ENCODE measurements around the gene MIS18BP1.
"Not testable (repeated sequence)": the region's sequence is repeated elsewhere in the genome, so short reads cannot be mapped to it uniquely, and the experiment has no call there.

MIS18BP1 gene

GRCh38 chr14:45253070-45253753 is at the start of gene MIS18BP1:
TSS of gene MIS18BP1 (minus strand) at chr14:45253202. CDS start at chr14:45247286, 5,916 bp downstream.
- peak within 1 kb of the TSS; percentile 88 for H3K4me3 ChIP-seq (ENCODE audit: low read depth, low read length)
- DNase-seq (ENCODE audit: low read depth), result peak; percentile 87

- H3K4me3 ChIP-seq (ENCODE audit: low read depth, low read length), result no peak overlapping the region
- DNase-seq (ENCODE audit: low read depth), result no peak
Observed at GRCh38 chr14:45298423-45299117, 45.6 kb upstream of the MIS18BP1 start.

GRCh38 chr14:45294796-45295195 is 41.8 kb upstream of the MIS18BP1 start:
- DNase-seq (ENCODE audit: low read depth); H3K4me3 ChIP-seq (ENCODE audit: low read depth, low read length): not testable (repeated sequence)

GRCh38 chr14:45290547-45290946 is 37.5 kb upstream of the MIS18BP1 start:
- DNase-seq (ENCODE audit: low read depth), result no peak

GRCh38 chr14:45287610-45288009 is 34.6 kb upstream of the MIS18BP1 start:
- no peak for DNase-seq (ENCODE audit: low read depth)
- H3K4me3 ChIP-seq (ENCODE audit: low read depth, low read length), result no peak overlapping the region

More at GRCh38 chr14:45290547-45290946, 37.5 kb upstream of the MIS18BP1 start:
- no peak overlapping the region for H3K4me3 ChIP-seq (ENCODE audit: low read depth, low read length)

GRCh38 chr14:45284802-45285201 is 31.8 kb upstream of the MIS18BP1 start:
- H3K4me3 ChIP-seq (ENCODE audit: low read depth, low read length), result no peak overlapping the region
- no peak for DNase-seq (ENCODE audit: low read depth)

- not testable (repeated sequence) for DNase-seq (ENCODE audit: low read depth); H3K4me3 ChIP-seq (ENCODE audit: low read depth, low read length)
Observed at GRCh38 chr14:45281731-45282400, 28.9 kb upstream of the MIS18BP1 start.

- no peak overlapping the region for H3K4me3 ChIP-seq (ENCODE audit: low read depth, low read length)
- no peak for DNase-seq (ENCODE audit: low read depth)
Observed at GRCh38 chr14:45271858-45272537, 19.0 kb upstream of the MIS18BP1 start.

- DNase-seq (ENCODE audit: low read depth), result no peak
- no peak overlapping the region for H3K4me3 ChIP-seq (ENCODE audit: low read depth, low read length)
Observed at GRCh38 chr14:45270031-45270430, 17.0 kb upstream of the MIS18BP1 start.

GRCh38 chr14:45267071-45267470 is 14.1 kb upstream of the MIS18BP1 start:
- no peak for DNase-seq (ENCODE audit: low read depth)
- no peak overlapping the region for H3K4me3 ChIP-seq (ENCODE audit: low read depth, low read length)

- no peak for DNase-seq (ENCODE audit: low read depth)
- no peak overlapping the region for H3K4me3 ChIP-seq (ENCODE audit: low read depth, low read length)
Observed at GRCh38 chr14:45262637-45263036, 9.6 kb upstream of the MIS18BP1 start.

GRCh38 chr14:45261209-45261608 is 8.2 kb upstream of the MIS18BP1 start:
- no peak overlapping the region for H3K4me3 ChIP-seq (ENCODE audit: low read depth, low read length)
- DNase-seq (ENCODE audit: low read depth), result no peak

GRCh38 chr14:45258805-45259204 is 5.8 kb upstream of the MIS18BP1 start:
- H3K4me3 ChIP-seq (ENCODE audit: low read depth, low read length), result no peak overlapping the region
- DNase-seq (ENCODE audit: low read depth), result no peak

GRCh38 chr14:45258073-45258472 is 5.1 kb upstream of the MIS18BP1 start:
- no peak overlapping the region for H3K4me3 ChIP-seq (ENCODE audit: low read depth, low read length)
- no peak for DNase-seq (ENCODE audit: low read depth)

- H3K4me3 ChIP-seq (ENCODE audit: low read depth, low read length), result no peak overlapping the region
- no peak for DNase-seq (ENCODE audit: low read depth)
Observed at GRCh38 chr14:45254771-45255170, 1.8 kb upstream of the MIS18BP1 start.

- peak overlapping the region; percentile 88 for H3K4me3 ChIP-seq (ENCODE audit: low read depth, low read length)
- no peak for DNase-seq (ENCODE audit: low read depth)
Observed at GRCh38 chr14:45253754-45254310, 830 bp upstream of the MIS18BP1 start.

- peak overlapping the region; percentile 88 for H3K4me3 ChIP-seq (ENCODE audit: low read depth, low read length)
- no peak for DNase-seq (ENCODE audit: low read depth)
Observed at GRCh38 chr14:45252366-45253069, 484 bp downstream of the MIS18BP1 start.

GRCh38 chr14:45251912-45252311 is 1.1 kb downstream of the MIS18BP1 start:
- no peak for DNase-seq (ENCODE audit: low read depth)
- peak overlapping the region; percentile 88 for H3K4me3 ChIP-seq (ENCODE audit: low read depth, low read length)

All from skeletal muscle cell (primary cell).